GM18526 (cell line): ENCODE measurements around the gene DNAH9.

ENCODE experiments used
- POLR2A ChIP-seq: IDR thresholded peaks from 3 replicates; pipeline ENCODE4 v1.6.1; 2011; ENCODE audit not compliant: insufficient read length; ENCODE audit errors: extremely low read depth

The DNAH9 gene

DNA sequence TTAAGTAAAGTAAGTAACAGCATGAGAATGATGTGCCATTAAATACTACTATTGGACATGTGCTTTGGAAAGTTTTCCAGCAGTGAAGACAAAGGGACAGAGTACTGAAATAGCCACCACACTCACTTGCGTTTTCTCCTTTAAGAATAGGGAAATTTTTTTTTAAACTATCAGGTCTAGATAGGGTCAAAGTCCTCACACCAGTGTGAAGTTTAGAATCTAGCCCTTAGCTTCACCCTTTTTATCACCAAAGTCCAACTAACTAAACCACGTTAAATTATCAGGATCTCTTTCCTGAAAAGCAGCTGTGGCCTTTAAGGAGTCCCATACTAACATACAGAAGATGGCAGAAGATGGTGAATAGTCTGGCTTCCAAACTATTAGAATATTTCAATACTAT, 218.1 kb downstream of the DNAH9 start:
- no peak for TF ChIP-seq POLR2A

DNA sequence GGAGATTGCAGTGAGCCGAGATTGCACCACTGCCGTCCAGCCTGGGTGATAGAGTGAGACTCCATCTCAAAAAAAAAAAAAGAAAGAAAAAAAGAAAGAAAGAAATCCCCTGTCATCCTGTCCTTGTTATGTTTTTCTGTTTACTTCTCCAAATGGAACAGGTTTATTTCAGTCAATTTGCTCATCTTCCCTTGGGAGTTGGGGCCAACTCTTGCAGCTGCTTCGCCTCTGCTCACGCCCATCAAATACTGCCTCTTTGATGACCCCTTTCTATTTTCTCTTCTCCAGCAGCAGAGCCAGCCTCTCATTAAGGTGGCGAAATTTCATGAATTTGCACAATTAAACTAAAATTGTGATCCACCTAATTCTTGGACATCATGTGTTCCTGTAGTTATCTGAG, 225.6 kb downstream of the DNAH9 start:
- no peak for TF ChIP-seq POLR2A

DNA sequence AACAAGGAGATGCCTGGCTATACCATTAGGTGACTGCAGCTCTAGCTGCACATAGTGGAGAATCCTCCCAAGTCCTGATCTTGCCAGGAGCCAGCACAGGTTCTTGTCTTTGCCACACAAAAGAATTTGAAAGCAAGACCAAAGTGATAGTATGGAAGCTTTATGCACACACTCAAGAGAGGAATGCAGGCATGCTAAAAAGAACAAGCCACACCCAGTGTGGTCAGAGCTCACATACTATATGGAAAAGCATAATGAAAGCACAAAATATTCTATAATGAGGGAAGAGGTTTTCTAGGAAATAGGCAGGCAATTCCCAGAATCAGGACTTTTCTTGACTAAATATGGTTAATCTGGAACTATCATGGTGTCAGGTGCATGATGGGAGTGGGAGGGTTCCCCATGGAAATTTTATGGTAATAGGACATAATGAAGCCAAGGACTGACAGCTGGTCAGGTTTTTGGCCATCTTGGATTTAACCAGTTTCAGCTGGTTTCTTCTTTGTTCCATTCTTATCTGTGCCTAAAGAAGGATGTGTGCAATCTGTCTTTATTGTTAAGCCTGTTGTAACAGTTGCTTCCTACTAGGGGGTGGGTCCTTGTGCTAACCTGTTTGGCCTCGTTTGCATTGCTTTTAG, 227.4 kb downstream of the DNAH9 start:
- no peak for TF ChIP-seq POLR2A

DNA sequence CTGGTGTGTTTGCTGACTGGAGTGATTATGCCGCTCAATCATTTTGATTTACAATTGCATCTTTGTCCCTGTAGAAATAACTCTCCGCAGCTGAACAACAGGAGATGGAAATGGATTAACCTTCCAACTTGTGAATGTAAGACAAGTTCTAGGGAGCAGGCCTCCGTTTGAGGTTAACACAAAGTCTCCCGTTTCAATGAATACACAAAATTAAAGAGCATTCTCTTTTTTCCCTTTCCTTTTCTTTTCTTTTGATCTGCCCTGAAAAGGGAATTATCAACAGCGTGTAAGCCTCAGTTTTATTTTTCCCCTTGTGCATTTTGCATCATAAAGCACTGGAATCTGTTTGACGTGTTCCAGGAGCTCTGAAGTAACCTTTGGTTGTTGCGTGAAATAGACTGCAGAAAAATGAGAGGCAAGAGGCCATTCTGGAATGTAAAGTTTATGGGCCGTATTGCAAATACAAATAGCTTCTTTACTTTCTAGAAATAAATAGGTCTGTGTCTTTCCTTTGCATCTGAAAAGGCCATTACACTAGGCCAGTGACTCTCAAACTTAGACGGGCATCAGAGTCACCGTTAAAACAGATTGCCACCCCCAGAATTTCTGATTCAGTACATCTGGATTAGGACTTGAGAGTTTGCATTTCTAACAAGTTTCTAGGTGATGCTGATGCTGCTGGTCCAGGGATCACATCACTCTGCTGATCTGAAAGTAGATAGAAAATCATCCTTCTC, 234.3 kb downstream of the DNAH9 start:
- no peak for TF ChIP-seq POLR2A

DNA sequence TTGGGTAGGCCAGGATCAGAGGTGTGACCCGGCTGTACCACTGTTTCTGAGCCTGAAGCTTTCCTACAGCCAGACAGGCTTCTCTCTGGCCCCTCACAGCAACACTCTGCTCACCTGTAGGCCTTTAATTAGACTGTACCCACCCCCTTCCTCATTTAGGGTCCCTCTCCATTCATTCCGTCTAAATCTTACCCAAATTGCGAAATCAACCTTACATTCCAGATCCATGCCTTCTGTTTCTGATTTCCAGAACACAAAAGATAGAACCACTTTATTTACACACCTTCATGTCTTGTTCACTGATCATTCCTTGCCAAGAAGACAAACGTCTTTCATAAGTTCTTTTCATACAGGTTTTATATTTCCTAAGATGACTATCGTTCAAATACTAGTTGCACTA, 238.2 kb downstream of the DNAH9 start:
- no peak for TF ChIP-seq POLR2A

DNA sequence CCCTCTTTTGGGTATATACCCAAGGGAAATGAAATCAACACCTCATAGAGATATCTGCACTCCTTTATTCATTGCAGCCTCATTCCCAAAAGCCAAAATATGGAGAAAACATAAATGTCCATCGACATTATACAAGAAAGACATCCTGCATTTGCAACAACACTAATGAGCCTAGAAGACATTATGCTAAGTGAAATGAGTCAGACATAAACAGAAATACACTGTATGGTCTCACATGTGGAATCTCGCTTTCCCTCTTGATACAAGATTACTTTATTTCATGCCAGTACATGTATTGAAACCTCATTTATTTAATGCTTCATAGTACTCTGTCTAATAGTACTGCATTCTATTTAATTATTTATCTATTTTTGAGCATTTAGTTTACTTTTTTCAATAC, 241.8 kb downstream of the DNAH9 start:
- no peak for TF ChIP-seq POLR2A

DNA sequence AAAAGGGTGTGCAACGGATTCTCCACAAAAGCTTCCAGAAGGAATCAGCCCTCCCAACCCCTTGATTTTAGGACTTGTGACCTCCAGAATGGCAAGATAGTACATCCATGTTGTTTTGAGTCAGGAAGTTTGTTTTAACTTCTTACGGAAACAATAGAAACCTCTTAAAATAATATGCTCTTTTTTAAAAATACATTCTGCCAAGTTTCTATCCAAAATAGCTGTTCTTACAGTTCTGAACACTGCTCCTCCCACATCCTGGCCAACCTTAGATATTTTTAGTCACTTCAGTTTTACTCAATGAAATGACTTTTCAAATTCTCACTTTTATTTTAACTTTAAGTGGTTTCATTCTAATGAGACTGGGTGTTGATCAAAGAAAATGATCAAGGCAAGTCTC, 242.6 kb downstream of the DNAH9 start:
- TF ChIP-seq POLR2A: no peak

DNA sequence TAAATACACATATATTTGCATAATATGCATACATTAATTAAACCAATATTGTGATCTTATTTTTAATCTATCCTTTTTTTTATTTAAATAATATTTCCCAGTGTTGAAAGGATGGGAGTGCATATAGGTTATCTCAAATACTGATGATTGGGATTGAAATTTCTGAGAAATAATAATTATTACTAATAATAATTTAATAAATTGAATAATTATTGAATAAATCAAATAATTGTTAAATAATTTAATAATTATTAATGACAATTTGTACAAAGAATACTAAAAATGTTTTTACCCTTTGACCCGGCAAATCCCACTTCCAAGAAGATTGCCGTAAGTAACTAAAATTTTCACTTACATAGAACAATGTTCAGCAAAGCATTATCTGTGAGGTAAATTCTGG, 250.1 kb downstream of the DNAH9 start:
- no peak for TF ChIP-seq POLR2A

DNA sequence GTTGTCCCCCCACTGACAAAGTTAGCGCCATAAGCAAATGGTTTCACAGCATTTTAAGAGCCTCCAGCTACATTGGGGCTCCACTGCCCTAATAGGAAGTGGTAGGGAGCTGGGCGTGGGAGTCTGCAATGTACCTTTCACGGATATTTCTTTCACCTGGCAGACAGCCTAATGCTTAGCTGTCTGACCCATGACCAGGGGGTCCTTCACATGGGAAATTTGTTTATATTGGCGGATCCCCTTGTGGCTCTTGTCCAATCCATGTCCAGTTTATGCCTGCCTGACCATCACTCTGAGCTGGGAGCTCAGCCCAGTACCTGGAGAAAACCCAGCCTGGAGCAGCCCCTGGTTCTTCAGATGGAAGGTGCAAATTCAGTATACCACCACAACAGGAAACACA, 254.0 kb downstream of the DNAH9 start:
- TF ChIP-seq POLR2A: no peak

DNA sequence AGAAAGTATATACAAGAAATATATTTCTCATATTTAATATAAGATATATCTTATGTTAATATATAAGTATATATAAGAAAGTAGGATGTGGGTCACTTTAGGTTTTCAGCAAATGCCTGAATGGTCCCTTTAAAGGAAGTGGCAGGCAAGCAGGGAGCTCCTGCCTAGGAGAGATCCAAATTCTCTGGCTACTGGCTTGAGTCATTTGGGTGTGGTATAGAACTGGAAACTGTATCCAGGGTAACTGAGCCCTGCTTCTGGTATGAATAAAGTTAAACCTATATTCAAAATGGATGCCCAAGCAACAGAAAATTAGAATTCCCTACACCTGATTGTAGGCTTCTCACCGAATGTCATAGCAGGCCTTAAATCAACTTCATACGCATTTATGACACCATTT, 254.6 kb downstream of the DNAH9 start:
- no peak for TF ChIP-seq POLR2A

DNA sequence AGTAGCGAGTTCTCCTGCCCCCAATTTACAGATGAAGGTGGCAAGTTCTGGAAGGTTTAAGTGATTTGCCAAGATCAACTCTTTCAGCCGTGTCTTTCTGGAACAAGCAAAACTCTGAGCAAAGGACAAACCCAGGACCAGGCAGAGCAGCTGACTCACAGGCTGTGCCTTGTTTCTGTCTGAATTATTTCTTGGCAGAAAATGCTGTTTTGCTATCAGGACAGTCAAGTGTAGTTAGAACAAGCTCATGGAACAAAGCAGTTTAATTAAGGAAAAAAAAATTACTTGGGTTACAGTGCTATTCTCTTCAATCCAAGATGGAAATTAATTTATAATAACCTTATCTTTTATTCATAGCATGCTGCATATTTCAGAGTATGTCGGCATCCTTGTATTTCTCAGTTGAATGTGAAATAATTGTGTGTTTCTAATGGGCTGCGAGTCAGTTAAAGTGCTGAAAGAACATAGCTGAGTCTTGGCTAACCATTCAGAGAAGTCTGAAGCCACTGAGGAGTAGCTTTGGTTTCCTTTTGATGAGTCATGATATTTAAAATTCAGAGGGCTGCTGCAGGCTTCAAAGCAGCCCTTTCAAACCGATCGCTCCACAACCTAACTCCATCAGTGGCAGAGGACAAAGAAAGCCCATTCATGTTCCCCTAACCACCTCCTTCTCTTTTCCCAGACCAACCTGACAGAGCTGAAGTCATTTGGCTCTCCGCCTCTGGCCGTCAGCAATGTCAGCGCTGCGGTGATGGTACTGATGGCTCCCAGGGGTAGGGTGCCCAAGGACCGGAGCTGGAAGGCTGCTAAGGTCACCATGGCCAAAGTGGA, 255.3 kb downstream of the DNAH9 start:
- TF ChIP-seq POLR2A: no peak

DNA sequence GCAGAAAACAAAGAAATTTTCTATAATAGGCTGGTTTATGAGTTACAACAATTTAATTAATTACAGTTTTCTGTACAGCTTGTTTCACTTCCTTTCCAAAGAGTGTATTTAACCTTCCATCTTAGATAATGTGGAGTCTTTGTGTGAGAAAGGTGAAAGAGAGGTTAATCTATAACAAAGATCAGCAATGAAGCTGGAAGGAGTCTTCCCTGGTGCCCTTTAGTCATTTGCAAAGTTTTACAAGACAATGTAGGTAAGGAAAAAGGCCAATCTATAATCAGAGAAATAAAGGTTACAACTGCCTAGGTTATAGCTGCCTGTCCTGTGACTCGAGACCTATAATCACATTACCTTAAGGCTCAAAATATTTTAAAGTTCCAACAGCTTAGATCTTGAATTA, 257.0 kb downstream of the DNAH9 start:
- TF ChIP-seq POLR2A: no peak

DNA sequence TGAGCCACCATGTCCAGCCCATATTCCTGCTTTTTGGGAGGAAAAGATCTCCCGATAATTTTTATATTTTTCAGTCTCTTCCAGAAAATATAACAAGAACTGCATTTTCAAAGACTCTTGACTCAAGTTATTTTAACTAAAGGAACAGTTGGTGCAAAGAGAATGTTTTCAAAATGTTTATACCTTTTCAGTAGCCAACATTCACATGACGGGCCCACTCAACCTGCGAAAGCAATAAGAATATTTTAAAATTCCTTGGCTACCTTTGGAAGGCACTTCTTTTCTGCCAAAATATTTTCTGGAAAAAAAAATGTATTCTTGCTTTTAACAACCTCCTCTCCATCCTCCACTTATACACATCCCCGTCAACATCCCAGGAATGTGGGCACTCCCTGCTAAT, 258.7 kb downstream of the DNAH9 start:
- no peak for TF ChIP-seq POLR2A

DNA sequence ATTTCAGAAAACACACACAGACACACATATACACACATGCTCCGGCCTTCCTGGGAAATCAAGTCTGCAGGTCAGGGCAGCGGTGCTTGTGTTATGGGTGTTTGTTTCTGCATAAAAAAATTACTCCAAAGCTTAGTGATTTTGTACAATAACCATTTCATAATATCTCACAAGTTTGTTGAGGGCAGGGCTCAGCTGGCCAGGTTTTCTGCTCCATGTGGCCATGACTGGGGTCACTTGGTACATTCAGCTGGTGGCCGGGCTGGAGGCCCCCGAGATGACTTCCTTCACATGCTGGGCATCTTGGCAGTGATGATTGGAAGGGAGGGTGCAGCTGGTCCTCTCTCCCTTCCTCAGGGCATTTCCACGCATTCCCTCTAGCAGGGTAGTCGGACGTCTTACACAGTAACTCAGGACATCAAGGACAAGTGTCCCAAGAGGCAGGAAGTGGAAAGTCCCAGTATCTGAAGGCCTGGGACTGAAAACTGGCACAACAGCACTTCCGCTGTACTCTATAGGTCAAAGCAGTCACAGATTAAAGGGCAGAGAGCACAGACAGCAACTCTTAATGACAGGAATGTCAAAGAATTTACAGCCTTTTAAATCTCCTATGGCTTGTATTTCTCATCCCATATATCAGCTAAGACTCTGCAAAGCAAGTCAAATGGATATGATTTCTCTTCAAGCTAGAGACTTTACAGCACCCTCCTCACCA, 271.6 kb downstream of the DNAH9 start:
- no peak for TF ChIP-seq POLR2A

DNA sequence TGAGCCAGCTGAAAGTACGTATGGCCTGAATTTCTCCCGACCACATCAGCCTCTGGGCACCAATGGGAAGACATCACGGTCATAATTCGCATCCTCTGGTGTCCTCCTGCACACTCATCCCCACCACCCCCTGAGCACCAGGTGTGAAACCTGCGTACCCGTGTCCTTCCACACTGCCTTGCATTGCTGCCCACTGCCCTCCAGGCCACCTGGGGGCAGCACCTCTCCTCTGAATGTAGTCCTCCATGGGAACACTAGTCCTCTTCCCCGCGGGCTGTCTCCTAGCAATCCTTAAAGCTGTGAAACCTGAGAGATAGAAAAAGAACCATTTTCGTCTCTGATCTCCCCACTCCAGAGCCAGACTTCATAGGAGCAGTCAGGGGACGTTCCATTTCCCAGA, 273.5 kb downstream of the DNAH9 start:
- no peak for TF ChIP-seq POLR2A

DNA sequence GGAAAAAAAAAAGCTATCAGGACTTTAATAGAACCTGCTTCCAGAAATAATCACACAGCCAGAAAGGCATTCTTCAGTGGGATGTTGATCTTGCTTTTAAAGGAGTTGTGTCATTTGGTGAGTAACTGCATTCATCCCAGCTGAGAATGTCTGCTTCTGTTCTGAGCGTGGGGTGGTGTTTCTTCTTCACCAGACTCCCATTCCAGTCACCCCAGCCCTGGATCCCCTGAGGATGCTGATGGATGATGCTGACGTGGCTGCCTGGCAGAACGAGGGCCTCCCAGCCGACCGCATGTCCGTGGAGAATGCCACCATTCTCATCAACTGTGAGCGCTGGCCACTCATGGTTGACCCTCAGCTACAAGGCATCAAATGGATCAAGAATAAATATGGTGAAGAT, 276.5 kb downstream of the DNAH9 start:
- no peak for TF ChIP-seq POLR2A

DNA sequence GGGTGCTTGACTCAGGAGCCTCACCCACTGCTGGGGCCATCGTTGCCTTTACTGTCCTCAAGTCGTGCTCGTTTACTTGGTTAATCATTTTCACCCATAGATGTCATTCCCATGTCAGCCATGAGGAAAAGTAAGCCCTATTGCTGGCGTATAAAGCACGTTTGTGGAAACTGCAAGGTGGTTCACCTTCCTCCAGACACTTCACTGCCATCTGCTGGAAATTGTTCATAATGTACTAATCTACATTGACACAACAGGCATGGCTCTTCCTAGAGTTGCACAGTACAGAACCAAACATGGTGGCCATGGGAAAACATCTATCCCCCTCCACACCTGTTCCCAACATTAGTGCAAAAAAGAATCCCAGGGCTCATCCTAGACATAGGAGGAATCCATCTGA, 282.4 kb downstream of the DNAH9 start:
- TF ChIP-seq POLR2A: no peak
